ENCODE results near the gene CCNK.
A peak's percentile ranks its signal among the peaks of the same experiment; 100 is the strongest.

CCNK gene

GRCh38 chr14:99519931-99520421, 38.8 kb downstream of the CCNK start:
- no peak for DNase-seq (ENCODE audit: low read depth in 2 of 2)

DNA sequence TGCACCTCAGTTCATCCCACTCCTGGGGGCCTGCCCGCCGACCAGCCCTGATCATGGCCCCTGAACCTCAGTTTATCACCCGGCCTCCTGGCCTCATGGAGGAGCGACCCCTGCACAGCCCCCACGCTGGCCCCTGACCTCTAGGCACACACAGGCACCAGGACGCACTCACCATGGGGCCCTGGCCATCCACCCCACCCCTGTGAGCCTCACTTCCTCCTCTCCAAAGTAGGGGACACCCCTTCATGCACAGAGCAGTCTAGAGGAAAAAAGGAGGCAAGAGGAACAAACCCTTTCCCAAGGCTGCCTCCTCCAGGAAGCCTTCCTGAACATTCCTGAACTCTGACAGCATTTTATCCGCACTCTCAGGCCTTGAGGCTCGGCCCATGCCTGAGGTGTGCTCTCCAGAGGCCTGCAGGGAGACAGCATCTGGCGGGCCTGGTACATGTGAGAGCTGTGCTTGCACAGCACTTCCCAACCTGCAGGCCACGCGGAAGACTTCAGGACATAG, 39.4 kb downstream of the CCNK start:
- no peak for DNase-seq (ENCODE audit: low read depth in 2 of 2)

DNA sequence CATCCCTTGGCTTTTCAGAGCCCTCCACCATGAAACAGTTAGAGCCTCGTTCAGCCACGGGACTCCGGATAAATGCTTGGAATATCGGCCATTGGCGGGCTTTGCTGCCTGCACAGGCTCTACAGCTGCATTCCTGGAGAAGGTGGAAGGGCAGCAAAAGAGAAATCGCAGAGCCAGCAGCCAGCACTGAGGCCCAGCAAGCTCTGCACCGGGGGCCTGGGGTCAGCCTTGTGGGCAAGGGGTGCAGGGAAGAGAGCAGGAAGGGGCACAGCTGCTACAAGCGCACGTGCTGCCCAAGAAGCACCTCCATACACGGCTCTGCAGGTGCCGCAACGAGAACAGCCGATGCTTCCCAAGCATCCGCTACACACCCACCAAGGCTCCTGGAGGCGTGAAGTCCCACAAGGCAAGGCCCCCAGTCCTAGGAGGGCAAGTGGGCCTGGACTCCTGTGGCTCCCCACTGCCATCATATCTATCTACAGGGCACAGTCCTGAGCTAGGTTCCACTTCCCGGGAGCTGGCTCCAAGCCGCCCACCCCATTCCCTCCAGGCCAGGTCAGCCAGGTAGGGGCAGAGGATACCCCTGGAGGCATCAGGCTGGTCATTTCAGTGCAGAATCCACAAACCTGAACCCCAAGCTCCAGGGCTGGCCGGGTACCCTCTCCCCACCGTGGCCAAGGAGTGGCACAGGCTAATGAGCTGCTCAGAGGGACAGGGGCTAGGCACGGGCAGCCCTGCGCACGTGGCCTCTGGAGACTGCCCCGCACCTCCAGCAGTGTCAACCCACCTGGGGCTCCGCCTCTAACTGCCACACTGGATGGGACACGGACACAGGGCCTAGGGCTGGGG, 40.2 kb downstream of the CCNK start:
- no peak for DNase-seq (ENCODE audit: low read depth in 2 of 2)

GRCh38 chr14:99522025-99522401, 40.8 kb downstream of the CCNK start:
- DNase-seq (ENCODE audit: low read depth in 2 of 2): no peak

GRCh38 chr14:99522457-99522891, 41.3 kb downstream of the CCNK start:
- peak in 1 of 2 experiments; percentile 18 for DNase-seq (ENCODE audit: low read depth in 2 of 2)

DNA sequence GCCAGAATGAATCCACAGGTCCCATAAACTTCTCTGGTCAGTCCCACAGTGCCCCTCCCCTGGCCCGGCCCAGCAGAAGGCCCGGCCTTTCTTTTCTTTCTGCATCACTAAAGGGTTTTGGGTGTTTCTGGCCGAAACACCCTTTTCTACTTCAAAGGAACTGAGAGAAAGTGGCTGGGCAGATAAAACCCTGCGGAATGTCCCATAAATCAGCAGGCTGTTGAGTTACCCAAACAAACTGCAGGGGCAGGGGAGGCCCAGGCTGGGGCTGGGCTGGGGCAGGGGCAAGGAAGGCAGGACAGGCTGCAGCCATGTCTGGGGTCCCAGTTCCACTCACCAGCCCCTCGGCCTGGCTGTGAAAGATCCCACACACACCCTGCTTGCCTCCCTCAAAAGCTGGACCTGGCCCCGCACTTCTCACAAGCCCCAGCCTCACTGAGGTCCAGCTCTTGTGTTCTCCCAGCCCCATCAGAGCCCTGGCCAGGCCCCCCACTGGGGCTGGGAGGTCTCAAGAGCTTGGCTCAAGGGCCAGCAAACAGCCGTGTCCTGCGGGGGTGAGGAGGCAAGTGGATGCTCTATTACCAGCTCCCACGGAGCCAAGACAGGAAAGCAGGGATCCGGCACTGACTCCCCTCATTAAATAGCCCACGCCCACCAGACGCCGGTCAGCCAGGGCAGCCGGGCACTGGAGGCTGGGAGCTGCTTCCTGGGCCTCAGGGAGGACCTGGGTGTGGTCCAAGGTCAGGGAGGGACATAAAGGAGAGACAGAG, 41.9 kb downstream of the CCNK start:
- no peak for DNase-seq (ENCODE audit: low read depth in 2 of 2)

GRCh38 chr14:99523704-99524055, 42.5 kb downstream of the CCNK start:
- no peak for DNase-seq (ENCODE audit: low read depth in 2 of 2)

DNA sequence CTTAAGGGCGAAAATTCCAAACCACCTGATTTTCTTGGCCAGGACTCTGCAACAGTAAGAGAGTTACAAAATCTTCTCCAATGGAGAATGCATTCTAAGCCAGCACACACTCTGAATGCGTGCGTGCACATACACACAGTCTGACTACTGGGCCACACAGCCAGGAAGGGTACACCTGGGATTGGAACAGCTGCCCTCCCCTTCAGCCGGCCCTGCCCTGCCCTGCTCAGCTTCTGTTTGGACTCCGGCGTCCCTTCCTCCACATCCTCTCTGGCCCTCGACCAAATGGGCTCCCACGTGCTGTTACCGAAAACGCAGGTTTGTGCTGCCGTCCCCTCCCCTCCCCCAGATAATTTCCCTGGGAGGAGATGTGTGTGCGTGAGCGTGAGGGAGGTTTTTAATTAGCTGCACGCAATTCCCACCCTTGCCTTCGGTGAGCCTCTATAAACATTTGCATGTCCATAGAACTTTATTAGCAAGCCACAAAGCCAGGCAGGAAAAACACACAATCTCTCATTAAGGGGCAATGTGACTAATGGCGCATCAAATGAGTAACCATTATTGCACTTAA, 43.0 kb downstream of the CCNK start:
- no peak for DNase-seq (ENCODE audit: low read depth in 2 of 2)

DNA sequence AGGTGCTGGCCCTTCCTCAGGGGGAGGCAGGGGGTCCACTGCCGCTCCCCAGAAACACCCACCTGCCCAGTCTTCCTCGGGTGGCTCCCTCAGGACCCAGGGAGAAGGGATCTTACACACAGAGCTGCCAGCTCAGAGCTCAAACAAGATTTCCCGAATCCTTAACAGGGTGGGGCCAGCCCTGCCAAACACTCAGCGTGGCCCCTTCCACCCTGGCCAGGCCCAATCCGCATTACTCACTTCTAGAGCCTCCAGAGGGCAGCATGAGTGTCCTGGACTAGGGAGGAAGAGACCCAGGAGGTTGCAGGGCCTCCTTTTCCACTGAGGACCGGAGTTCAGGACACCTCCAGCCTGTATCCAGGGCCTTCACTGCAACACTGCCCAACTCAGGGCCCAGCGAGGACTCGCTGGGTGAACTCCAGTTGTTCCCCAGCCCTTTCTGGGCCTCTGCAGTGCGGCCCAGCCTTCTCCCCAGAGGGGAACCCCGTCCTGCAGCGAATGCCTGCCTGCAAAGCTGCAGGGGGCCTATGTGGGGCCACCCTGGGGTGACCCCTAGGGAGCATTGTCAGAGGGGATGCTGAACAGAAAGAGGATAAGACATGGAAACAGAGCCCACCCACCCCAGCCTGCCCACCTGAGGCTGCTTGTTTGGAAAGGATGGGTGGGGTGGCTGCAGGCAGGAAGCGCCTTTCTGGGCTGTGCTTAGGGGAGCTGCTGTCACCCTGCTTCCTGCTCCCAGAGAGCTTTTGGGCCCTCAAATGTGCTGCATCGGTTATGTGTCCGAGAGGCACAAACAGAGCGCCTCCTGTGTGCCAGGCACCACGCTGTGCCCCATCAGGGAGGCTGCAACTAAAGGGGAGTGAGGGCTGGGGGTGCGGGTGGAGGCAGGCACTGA, 43.8 kb downstream of the CCNK start:
- DNase-seq (ENCODE audit: low read depth in 2 of 2): peak in 1 of 2 experiments; percentile 15

DNA sequence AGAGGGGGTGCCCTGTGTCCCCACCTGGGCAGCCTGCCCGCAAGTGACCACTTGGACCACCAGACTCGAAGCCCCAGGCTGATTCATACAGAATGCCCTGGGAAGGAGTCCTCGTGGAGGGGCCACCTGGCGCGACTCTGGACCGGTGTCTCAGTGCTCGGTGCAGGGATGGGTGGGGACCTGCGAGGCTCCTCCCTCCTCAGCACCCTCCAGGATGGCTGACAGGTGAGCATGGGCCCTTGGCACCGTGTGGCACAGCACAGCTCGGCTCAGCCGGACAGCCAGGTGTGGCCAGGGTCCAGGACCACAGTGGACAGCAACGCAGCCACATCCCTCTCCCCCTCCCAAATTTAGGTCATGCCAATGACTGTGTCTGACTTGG, 44.5 kb downstream of the CCNK start:
- DNase-seq (ENCODE audit: low read depth in 2 of 2): no peak

GRCh38 chr14:99527026-99527425, 45.8 kb downstream of the CCNK start:
- DNase-seq (ENCODE audit: low read depth in 2 of 2): no peak

DNA sequence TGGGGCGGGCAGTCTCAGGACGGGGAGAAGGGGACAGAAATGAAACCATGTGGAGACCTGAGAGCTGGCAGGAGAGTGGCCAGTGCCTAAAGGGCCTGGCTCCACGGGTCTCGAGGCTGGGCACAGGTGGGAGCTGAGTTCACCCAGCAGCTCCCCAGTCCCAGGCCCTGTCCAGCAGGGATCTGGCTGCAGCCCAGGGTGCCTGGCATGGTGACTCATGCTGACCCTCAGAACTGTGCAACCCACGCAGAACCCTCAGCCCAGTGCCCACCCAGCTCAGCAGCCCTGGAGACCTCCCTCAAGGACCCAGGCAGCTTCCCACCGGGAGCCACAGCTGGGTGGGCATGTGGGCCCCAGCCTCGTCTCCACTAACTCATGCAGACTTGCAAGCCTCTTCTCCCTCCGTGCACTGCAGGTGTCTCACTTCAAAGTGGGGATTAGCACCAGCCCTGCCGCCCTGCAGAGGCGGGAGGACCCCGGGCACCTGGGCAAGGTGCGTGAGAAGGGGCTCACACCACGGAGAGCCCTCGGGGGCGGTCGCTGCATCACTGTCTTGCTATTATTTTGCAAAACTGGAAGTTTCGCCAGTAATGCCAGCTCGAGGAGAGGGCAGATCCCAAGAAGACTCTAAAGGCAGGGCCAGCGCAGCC, 46.3 kb downstream of the CCNK start:
- DNase-seq (ENCODE audit: low read depth in 2 of 2): no peak

DNA sequence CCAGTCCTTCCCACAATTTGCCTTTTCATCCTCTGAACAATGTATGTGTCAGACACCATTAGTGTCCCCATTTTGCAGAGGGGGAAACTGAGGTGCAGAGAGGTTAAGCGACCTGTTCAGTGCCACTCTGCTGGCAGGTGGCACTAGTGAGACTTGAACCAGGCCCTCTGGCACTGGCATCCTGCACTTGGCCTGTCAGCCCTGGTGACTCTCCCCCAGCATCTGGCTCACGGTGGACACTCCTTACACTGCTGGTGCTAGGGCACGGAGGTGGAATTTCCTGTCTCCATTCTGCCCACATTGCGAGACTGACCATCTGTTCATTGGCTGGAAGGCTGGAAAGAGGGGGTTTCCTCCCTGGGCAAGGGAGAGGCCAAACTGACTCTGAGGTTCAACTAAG, 48.7 kb downstream of the CCNK start:
- no peak for DNase-seq (ENCODE audit: low read depth in 2 of 2)

- DNase-seq (ENCODE audit: low read depth in 2 of 2): no peak
These were observed 49.4 kb downstream of the CCNK start for GRCh38 chr14:99530407-99531155.

DNA sequence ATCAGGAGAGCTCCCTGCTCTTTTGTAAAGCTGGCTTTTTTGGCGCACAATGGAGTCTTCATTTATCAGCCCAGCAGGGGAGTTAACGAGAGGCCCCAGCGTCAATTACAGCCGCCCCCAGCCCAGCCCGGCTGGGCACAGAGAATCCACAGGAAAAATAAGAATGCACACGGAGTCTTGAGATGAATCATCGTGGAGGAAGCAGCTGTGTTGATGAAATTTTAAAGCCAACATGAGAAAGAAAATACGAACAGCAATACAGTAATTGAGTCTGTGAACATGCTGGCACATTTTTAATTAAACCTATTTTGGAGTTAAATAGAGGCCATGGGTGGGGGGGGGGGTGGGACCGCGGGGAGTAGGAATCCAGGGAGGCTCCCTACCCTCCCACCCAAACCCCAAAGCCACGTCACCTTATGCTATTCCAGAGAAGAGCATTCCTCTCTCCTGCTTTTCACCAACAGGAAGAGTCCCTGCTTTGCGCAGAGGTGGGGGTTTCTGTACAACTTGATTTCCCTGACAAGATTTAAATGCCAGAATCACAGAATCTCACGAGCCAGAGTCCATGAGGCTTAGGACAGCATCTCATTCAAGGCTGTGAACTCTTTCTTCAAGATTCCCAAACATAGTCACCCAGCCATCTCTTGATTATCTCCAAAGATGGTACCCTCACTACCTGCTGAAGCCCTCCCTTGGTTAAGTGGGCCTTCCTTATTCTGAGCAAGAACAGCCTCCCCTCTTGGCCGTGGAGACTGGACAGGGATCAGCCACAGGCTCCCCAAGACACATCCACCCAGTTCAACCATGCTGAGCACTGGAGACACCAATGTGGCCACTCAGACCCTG, 50.3 kb downstream of the CCNK start:
- peak; percentile 42 to 54 for DNase-seq (ENCODE audit: low read depth in 2 of 2)

DNA sequence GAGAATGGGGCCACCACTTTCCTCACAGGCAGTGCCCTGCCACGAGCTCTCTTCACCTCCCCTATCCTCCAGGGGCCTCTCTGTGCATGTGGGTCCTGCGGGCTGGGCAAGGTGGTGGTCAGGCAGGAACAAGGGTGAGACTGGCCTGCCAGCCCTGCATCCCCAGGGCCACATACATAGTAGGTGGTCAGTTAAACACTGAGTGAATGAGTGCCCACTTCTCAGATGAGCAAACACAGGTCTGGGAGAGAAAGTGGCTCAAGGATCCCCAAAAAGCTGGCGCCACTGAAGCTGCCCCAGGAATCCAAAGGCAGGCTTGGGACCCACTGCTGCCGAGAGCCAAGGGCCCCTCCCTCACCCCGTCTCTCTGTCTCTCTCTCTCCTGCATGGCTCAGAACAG, 51.1 kb downstream of the CCNK start:
- DNase-seq (ENCODE audit: low read depth in 2 of 2): no peak

DNA sequence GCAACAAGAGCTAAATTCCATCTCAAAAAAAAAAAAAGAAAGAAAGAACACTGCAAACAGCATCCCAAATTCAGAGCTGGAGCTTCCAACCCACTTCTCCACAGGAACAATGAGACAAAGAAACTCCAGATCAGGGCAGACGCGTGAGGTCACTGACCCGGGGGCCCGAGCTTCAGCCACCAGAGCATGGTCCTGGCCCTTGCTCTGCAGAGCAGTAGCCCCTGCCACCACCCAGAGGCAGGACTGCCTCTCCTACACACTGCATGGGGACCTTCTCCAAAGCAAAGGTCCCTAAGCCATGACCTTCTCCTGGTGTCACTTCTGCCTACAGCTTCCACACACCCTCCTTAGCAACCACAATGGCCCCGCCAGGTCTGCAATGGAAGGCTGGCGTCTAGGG, 53.1 kb downstream of the CCNK start:
- no peak for DNase-seq (ENCODE audit: low read depth in 2 of 2)

DNA sequence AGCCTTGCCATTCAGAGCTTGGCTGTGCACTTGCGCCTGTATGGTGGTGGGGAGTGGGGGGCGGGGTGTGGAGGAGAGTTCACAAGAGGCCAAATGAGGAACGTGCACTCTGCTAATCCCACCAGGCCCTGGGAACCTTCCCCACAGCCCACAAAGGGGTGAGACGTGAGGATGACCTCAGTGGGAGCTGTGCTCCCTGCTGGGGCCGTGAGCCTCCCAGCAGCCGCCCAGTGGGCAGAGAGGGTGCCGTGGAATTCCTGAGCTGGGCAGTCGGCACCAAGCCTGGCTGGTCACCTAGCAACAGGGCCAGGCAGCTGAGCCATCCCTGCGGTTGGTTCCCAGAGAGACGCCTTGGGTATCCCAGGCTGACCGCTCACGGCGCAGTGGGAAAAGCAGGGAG, 53.7 kb downstream of the CCNK start:
- no peak for DNase-seq (ENCODE audit: low read depth in 2 of 2)

DNA sequence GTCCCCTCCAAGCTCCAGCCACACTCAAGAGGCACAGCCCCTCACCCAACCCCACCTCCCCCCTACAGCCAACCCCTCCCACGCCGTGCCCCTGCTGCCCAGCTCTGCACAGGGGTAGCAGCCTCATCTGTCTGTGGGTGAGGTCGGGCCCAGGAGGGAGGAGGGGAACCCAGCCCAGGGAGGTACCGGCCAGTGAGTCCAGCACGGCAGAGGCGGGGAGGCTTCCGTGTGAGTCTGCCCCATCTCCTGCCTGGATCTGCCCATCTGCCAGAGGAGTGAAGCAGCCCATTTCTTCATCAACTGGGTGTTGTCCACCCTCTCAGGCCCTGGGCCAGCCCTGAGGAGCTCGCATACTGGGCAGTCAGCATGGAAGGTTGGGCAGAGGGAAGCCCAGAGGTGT, 54.2 kb downstream of the CCNK start:
- DNase-seq (ENCODE audit: low read depth in 2 of 2): no peak
